ENCODE measurements around the gene ITGA11. TPM values are rescaled to one million over a fixed set of nuclear protein-coding genes. Genes with fewer than 3 reads are reported as not detected.

ITGA11 gene
- total RNA-seq, 2 experiments from 2014 or later: under 0.01 TPM; not detected in 1

DNA sequence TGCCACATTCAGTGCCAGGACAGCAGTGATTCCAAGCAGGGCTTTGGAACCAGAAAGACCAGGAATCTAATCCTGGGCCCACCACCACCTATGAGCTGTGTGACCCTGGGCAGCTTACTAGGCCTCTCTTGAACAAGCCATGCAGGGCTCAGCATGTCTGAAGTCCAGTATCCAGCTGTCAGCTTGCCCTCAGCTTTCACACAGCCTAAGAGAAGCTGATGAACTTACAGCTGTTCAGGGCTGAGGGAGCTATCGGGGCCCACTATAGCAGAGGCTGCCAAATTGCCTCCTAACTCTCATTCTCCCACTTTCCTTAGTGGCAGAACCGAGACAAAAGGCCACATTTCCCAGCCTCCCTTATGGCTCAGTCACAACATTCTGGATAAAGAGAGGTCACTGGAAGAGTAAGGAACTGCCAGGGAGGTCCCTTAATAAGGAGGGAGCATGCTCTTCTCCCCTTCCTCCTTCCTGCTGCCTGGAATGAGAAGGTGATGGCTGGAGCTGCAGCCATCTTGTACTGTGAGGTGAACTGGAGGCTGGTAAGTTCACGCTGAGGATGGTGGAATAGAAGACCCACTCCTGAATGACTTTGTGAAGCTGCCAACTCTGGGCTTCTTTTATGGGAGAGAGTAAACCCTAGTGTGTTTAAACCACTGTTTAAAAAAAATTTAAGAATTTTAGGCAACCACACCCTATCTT is 120.0 kb downstream of the ITGA11 start:
- ChIA-PET CTCF (ENCODE audit: unreplicated experiment) (no interaction called here), POLR2A (no interaction called here)
- Histone ChIP-seq H3K79me2 (ENCODE audit: insufficient read depth, low read depth, low read length) (no peaks in the 10 kb centered on the region), H3K4me2 (ENCODE audit: low read length) (no peak overlapping the region), H3K27ac (ENCODE audit: low read depth, low read length, poor library complexity, severe bottlenecking) (no peak overlapping the region), H2AFZ (ENCODE audit: low read length) (no peak overlapping the region), H3K9me3 (ENCODE audit: low read length) (no peaks in the 10 kb centered on the region), H3K9me2 (ENCODE audit: insufficient read depth, low read length) (no peaks in the 10 kb centered on the region), H3K4me1 (ENCODE audit: insufficient read depth, low read length, poor library complexity, severe bottlenecking) (no peaks in the 10 kb centered on the region), H4K20me1 (ENCODE audit: insufficient read depth, low read length) (no peaks in the 10 kb centered on the region), H3K4me3 (ENCODE audit: low read depth, low read length, poor library complexity, severe bottlenecking) (no peak overlapping the region), H3K36me3 (ENCODE audit: insufficient read depth, low read length) (no peaks in the 10 kb centered on the region)
- intact Hi-C loops (cut with micrococcal nuclease; ENCODE audit: unreplicated experiment): no loop called here
- TF ChIP-seq EZH2phosphoT487 (IDR thresholded peaks at IDR 0.05; ENCODE audit: borderline replicate concordance, low read depth, low read length): no peak
- TF ChIP-seq, protein P1, sequence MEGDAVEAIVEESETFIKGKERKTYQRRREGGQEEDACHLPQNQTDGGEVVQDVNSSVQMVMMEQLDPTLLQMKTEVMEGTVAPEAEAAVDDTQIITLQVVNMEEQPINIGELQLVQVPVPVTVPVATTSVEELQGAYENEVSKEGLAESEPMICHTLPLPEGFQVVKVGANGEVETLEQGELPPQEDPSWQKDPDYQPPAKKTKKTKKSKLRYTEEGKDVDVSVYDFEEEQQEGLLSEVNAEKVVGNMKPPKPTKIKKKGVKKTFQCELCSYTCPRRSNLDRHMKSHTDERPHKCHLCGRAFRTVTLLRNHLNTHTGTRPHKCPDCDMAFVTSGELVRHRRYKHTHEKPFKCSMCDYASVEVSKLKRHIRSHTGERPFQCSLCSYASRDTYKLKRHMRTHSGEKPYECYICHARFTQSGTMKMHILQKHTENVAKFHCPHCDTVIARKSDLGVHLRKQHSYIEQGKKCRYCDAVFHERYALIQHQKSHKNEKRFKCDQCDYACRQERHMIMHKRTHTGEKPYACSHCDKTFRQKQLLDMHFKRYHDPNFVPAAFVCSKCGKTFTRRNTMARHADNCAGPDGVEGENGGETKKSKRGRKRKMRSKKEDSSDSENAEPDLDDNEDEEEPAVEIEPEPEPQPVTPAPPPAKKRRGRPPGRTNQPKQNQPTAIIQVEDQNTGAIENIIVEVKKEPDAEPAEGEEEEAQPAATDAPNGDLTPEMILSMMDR (conservative IDR thresholded peaks at IDR 0.05; ENCODE audit: low read length): no peak
- no TSS peak for BruUV-seq (replicated peaks)
- no peak for DNase-seq (ENCODE audit: low spot score)

GRCh38 chr15:68311464-68311835 is 120.5 kb downstream of the ITGA11 start:
- H3K4me3 ChIP-seq (ENCODE audit: low read depth, low read length, poor library complexity, severe bottlenecking): no peak overlapping the region
- POLR2A ChIA-PET: no interaction called here
- H3K9me3 ChIP-seq (ENCODE audit: low read length): no peaks in the 10 kb centered on the region
- H3K79me2 ChIP-seq (ENCODE audit: insufficient read depth, low read depth, low read length): no peaks in the 10 kb centered on the region
- peaks cover 2% of the 10 kb centered on the region for H3K4me1 ChIP-seq (ENCODE audit: insufficient read depth, low read length, poor library complexity, severe bottlenecking)
- CTCF ChIA-PET (ENCODE audit: unreplicated experiment): interaction anchor here (0.6 kb wide), 1 partner anchor 357 kb away, joined by 4 read pairs; no protein-coding TSS in a partner anchor
- H4K20me1 ChIP-seq (ENCODE audit: insufficient read depth, low read length): no peaks in the 10 kb centered on the region
- TF ChIP-seq, protein P1 (conservative IDR thresholded peaks at IDR 0.05; ENCODE audit: low read length): no peak
- TF ChIP-seq EZH2phosphoT487 (IDR thresholded peaks at IDR 0.05; ENCODE audit: borderline replicate concordance, low read depth, low read length): no peak
- H2AFZ ChIP-seq (ENCODE audit: low read length): no peak overlapping the region
- DNase-seq (ENCODE audit: low spot score): no peak
- no TSS peak for BruUV-seq (replicated peaks)
- intact Hi-C loops (cut with micrococcal nuclease; ENCODE audit: unreplicated experiment): no loop called here
- H3K9me2 ChIP-seq (ENCODE audit: insufficient read depth, low read length): no peaks in the 10 kb centered on the region
- H3K36me3 ChIP-seq (ENCODE audit: insufficient read depth, low read length): no peaks in the 10 kb centered on the region
- no peak overlapping the region for H3K27ac ChIP-seq (ENCODE audit: low read depth, low read length, poor library complexity, severe bottlenecking)
- no peak overlapping the region for H3K4me2 ChIP-seq (ENCODE audit: low read length)

DNA sequence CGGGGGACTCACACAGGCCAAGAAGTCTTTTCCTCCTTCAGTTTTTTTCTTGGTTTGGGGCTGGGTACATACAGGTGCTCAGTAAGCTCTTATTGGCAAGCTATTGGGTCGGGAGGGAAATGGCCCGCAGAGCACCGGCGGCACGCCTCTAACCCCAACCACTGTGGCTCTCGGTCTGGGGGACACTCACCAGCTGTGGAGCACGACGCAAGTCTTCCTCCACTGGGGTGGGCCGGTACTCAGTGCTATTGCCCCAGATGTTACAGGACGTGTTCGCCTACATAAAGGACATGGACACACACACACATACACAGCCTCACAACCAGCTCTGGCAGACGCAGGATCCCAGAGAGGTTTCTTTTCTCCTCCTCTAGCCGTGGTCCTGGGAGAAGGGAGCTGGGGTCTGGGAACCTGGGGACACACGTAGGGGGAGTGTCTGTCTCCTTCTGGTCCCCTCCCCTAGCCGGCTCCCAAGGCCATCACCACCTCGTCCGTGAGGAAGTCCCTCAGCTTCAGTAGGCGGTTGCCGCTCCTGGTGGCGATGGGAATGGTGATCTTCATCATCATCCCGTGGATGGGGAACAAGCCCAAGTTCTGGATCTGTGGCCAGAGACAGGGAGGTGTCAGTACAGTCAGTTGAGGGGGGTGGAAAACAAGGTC is 121.0 kb downstream of the ITGA11 start:
- Histone ChIP-seq H3K9me2 (ENCODE audit: insufficient read depth, low read length) (no peaks in the 10 kb centered on the region), H3K9me3 (ENCODE audit: low read length) (no peaks in the 10 kb centered on the region), H3K79me2 (ENCODE audit: insufficient read depth, low read depth, low read length) (no peaks in the 10 kb centered on the region), H3K27ac (ENCODE audit: low read depth, low read length, poor library complexity, severe bottlenecking) (no peak overlapping the region), H3K36me3 (ENCODE audit: insufficient read depth, low read length) (no peaks in the 10 kb centered on the region), H4K20me1 (ENCODE audit: insufficient read depth, low read length) (no peaks in the 10 kb centered on the region), H3K4me3 (ENCODE audit: low read depth, low read length, poor library complexity, severe bottlenecking) (no peak overlapping the region), H3K4me1 (ENCODE audit: insufficient read depth, low read length, poor library complexity, severe bottlenecking) (peaks cover 4% of the 10 kb centered on the region), H3K4me2 (ENCODE audit: low read length) (no peak overlapping the region), H2AFZ (ENCODE audit: low read length) (no peak overlapping the region)
- TF ChIP-seq, protein P1 (conservative IDR thresholded peaks at IDR 0.05; ENCODE audit: low read length): no peak
- TF ChIP-seq EZH2phosphoT487 (IDR thresholded peaks at IDR 0.05; ENCODE audit: borderline replicate concordance, low read depth, low read length): no peak
- ChIA-PET CTCF (ENCODE audit: unreplicated experiment) (interaction anchor here (0.6 kb wide), 1 partner anchor 356 kb away, joined by 4 read pairs; no protein-coding TSS in a partner anchor), POLR2A (no interaction called here)
- DNase-seq (ENCODE audit: low spot score): no peak
- no TSS peak for BruUV-seq (replicated peaks)
- intact Hi-C loops (cut with micrococcal nuclease; ENCODE audit: unreplicated experiment): no loop called here
